Measurements from ENCODE around the gene PGLYRP3. TPM values are rescaled to one million over a fixed set of nuclear protein-coding genes. Genes with fewer than 3 reads are reported as not detected.

The PGLYRP3 gene, protein sequence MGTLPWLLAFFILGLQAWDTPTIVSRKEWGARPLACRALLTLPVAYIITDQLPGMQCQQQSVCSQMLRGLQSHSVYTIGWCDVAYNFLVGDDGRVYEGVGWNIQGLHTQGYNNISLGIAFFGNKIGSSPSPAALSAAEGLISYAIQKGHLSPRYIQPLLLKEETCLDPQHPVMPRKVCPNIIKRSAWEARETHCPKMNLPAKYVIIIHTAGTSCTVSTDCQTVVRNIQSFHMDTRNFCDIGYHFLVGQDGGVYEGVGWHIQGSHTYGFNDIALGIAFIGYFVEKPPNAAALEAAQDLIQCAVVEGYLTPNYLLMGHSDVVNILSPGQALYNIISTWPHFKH
- total RNA-seq (2013): not detected
- not detected for polyA plus RNA-seq
- polyA minus RNA-seq: not detected in 2 replicates
- 0 to 0.69 (median 0) reads per million in 11 experiments for total RNA-seq

DNA sequence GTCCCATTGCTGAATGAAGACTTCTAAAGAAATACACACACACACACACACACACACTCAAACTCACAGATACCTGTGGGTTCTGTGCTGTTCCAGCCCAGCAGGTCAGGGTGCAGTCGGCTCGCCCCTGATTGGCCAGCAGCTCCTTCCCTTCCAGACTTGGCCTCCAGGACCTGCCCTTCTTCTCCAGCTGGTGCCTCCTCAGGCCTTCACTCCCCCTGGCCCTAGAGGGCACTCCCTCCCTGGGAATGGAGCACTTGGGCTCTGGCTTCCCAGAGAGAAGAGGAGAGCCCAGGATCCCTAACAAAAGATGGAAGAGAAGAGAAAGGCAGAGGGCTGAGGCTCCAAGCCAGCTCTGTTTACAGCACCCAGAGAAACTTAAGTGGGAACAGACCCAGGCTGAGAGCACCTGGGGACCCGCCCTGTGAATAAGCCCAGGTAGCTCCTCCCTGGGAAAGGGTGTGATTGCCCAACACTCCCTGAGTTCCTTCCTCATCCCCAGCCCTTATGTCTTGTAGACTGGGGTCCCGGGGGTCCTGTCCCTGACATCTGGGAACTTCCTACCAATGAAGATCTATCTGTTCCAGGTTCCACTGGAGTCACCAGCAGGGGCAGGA, at the start of gene PGLYRP3:
PGLYRP3 (minus strand) TSS at position 383 of the 617 bp plus-strand sequence. CDS start 2,287 bp downstream, outside the sequence.
- no peaks in the 10 kb centered on the region for H3K4me1 ChIP-seq (ENCODE audit: control insufficient read depth in 1 of 2, insufficient read depth in 2 of 2, low read length in 2 of 2)
- H2AFZ ChIP-seq (ENCODE audit: insufficient read depth, low read depth, low read length, poor library complexity, severe bottlenecking): no peak within 1 kb of the TSS
- Mint-ChIP-seq H3K4me3 (no peak within 1 kb of the TSS), H3K9me3 (peaks cover 0 to 6% (median 3%) of the 10 kb centered on the region in 7 donors), H3K27ac (peak within 1 kb of the TSS in 1 of 7 donors; percentile 2), H3K36me3 (no peaks in the 10 kb centered on the region), H3K27me3 (ENCODE audit: low read depth in 3 of 3) (peaks cover 2 to 7% (median 3%) of the 10 kb centered on the region in 3 donors), H3K4me1 (no peaks in the 10 kb centered on the region)
- no peak within 1 kb of the TSS for H3K9ac ChIP-seq (ENCODE audit: insufficient read depth, low read length, poor library complexity, severe bottlenecking)
- no peaks in the 10 kb centered on the region for H4K20me1 ChIP-seq (ENCODE audit: insufficient read depth, low read length)
- WGBS (ENCODE audit: insufficient coverage): 65% methylated on average over 4 of the region's 4 CpGs
- no peaks in the 10 kb centered on the region for H3K27me3 ChIP-seq (ENCODE audit: control insufficient read depth in 2 of 2, insufficient read depth in 2 of 2, low read length in 2 of 2)
- no peaks in the 10 kb centered on the region for H3K79me2 ChIP-seq (ENCODE audit: insufficient read depth, low read length)
- H3K36me3 ChIP-seq (replicated peaks in 1 of 2; ENCODE audit: control insufficient read depth in 1 of 2, insufficient read depth in 2 of 2, low read length in 2 of 2): no peaks in the 10 kb centered on the region
- intact Hi-C loops (cut with micrococcal nuclease): no loop called here
- no peak within 1 kb of the TSS for H3K27ac ChIP-seq (ENCODE audit: low read depth in 1 of 2, low read length in 2 of 2)
- TF ChIP-seq, protein P1, sequence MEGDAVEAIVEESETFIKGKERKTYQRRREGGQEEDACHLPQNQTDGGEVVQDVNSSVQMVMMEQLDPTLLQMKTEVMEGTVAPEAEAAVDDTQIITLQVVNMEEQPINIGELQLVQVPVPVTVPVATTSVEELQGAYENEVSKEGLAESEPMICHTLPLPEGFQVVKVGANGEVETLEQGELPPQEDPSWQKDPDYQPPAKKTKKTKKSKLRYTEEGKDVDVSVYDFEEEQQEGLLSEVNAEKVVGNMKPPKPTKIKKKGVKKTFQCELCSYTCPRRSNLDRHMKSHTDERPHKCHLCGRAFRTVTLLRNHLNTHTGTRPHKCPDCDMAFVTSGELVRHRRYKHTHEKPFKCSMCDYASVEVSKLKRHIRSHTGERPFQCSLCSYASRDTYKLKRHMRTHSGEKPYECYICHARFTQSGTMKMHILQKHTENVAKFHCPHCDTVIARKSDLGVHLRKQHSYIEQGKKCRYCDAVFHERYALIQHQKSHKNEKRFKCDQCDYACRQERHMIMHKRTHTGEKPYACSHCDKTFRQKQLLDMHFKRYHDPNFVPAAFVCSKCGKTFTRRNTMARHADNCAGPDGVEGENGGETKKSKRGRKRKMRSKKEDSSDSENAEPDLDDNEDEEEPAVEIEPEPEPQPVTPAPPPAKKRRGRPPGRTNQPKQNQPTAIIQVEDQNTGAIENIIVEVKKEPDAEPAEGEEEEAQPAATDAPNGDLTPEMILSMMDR (IDR thresholded peaks at IDR 0.05): no peak
- no peak within 1 kb of the TSS for H3K4me3 ChIP-seq (replicated peaks in 1 of 3; ENCODE audit: low read depth in 2 of 3, low read length in 3 of 3)
- no peaks in the 10 kb centered on the region for H3K9me3 ChIP-seq (replicated peaks in 1 of 2; ENCODE audit: control insufficient read depth in 1 of 2, insufficient read depth in 1 of 2, low read length in 2 of 2)
- no peak within 1 kb of the TSS for H3K4me2 ChIP-seq (replicated peaks; ENCODE audit: extremely low read depth, low read length, poor library complexity, severe bottlenecking)
- no peak for DNase-seq

DNA sequence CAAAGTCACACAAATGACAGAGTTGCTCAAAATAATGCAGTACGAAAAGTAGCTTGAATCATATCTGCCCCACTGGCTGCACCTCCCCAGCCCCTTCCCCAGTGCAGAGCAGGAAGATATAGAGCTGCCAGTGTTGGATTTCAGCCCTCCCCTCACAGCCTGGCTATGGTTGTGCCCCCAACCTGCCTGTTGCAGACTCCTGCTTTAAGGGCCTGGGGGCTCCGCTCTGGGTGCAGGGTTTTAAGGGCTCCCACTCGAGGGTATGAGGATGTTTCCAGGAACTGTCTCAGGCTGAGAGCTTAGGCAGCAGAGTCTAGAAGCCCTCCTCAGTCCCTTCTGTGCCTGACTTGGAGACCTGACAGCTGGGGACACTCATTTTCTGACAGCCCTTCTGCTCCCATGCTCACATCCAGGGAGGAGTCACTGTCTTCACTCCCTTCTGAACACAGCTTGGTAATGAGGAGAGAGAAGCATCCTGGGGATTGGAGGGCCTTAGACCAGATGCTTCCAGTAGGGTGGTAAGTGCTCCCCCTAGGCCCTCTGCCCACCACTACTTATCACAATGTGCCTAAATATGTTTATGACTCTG, 49.5 kb upstream of the PGLYRP3 start:
- Mint-ChIP-seq H3K27me3 (ENCODE audit: low read depth in 3 of 3) (peaks cover 0 to 3% (median 1%) of the 10 kb centered on the region in 3 donors), H3K27ac (peak overlapping the region; percentile 92 to 99 (median 97)), H3K4me1 (peaks cover 94% of the 10 kb centered on the region), H3K9me3 (peaks cover 0 to 6% (median 0%) of the 10 kb centered on the region in 7 donors), H3K36me3 (peaks cover 27 to 46% of the 10 kb centered on the region in 2 donors), H3K4me3 (no peak overlapping the region)
- peaks cover 77 to 98% of the 10 kb centered on the region in 2 donors for H3K4me1 ChIP-seq (ENCODE audit: control insufficient read depth in 1 of 2, insufficient read depth in 2 of 2, low read length in 2 of 2)
- peaks cover 43% of the 10 kb centered on the region for H4K20me1 ChIP-seq (ENCODE audit: insufficient read depth, low read length)
- intact Hi-C loops (cut with micrococcal nuclease): loop anchor here in 1 of 2 donors (10.0 kb wide), 1 partner anchor 213 kb away; no protein-coding TSS in a partner anchor
- DNase-seq: no peak
- TF ChIP-seq, protein P1 (IDR thresholded peaks at IDR 0.05): no peak
- H3K79me2 ChIP-seq (ENCODE audit: insufficient read depth, low read length): peaks cover 62% of the 10 kb centered on the region
- peaks cover 22 to 32% of the 10 kb centered on the region in 2 donors for H3K36me3 ChIP-seq (replicated peaks in 1 of 2; ENCODE audit: control insufficient read depth in 1 of 2, insufficient read depth in 2 of 2, low read length in 2 of 2)
- no peaks in the 10 kb centered on the region for H3K9me3 ChIP-seq (replicated peaks in 1 of 2; ENCODE audit: control insufficient read depth in 1 of 2, insufficient read depth in 1 of 2, low read length in 2 of 2)
- peak overlapping the region; percentile 96 for H3K4me2 ChIP-seq (replicated peaks; ENCODE audit: extremely low read depth, low read length, poor library complexity, severe bottlenecking)
- H2AFZ ChIP-seq (ENCODE audit: insufficient read depth, low read depth, low read length, poor library complexity, severe bottlenecking): no peak overlapping the region
- 50% methylated on average over 1 of the region's 3 CpGs for WGBS (ENCODE audit: insufficient coverage)
- H3K27ac ChIP-seq (ENCODE audit: low read depth in 1 of 2, low read length in 2 of 2): peak overlapping the region; percentile 82 to 85
- peak overlapping the region in 1 of 3 experiments; percentile 97 for H3K4me3 ChIP-seq (replicated peaks in 1 of 3; ENCODE audit: low read depth in 2 of 3, low read length in 3 of 3)
- no peak overlapping the region for H3K9ac ChIP-seq (ENCODE audit: insufficient read depth, low read length, poor library complexity, severe bottlenecking)
- no peaks in the 10 kb centered on the region for H3K27me3 ChIP-seq (ENCODE audit: control insufficient read depth in 2 of 2, insufficient read depth in 2 of 2, low read length in 2 of 2)

Measured in CD14-positive monocyte (primary cell).